Stimulated activated CD8-positive, alpha-beta memory T cell treated with anti-CD3 and anti-CD28 coated beads, Interleukin-7, amount 100 ng/mL, for 48 hours (primary cell): Measurements from ENCODE around the gene OTX1.
"Not testable (repeated sequence)": the region's sequence is repeated elsewhere in the genome, so short reads cannot be mapped to it uniquely, and the experiment has no call there.

Source experiments
- DNase-seq, 2 donors: peaks; one replicate each; pipeline ENCODE4 v3.0.0-alpha.2; 2020; ENCODE audit warnings: low read depth in 1 of 2; ENCODE audit errors: extremely low read depth in 1 of 2

Gene OTX1

DNA sequence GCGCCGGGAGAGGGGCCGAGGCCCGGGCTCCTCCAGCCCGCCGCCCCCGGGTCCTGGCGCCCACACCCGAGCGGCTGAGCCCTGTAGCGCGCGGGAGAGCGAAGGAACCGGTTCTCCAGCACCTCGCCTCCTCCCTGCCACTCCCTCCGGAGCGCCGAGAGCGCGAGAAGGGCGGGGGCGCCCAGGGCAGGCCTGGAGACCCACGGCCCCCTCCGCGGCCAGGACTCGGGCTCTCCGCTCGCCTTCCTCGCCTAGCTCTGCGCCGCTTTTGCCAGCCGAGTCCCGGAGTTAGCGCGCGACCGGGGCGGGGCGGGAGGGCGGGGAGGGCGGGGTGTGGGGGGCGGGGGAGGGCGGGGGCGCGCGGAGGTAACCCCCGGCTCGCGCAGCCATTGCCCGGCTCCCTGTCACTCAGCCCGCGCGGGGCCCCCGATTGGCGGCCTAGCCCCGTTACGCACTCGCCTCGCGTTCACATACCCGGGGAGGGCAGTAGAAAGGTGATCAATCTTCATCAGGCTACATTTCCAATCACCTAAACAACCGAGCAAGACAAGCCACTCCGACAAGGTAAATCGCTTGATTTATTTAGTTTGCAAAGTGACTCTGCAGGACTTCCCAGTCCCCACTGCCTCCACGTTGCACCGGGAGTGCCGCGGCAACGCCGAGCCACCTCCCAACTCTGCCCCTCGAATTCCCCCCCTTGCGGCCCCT, at the start of gene OTX1:
OTX1 (plus strand) TSS at position 497 of the 708 bp plus-strand sequence. CDS start 2,161 bp downstream, outside the sequence.
- peak; percentile 46 to 57 for DNase-seq

DNA sequence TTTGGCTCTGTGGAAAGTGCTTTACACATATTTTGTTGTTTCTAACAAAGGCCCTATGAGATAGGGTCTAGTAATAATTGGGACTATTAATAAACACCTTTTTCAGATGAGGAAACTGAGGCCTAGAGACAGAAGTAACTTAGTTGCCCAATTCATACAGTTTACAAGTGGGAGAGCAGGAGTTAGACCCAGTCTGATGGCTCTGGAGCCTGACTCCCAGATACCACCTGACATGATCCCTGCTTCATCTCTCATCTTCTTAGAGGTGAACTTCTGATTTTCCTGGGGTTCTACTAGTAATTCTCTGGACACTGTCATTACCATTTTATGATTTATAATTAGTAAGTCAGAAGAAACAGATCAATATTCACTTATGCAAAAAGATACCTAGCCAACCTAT, 49.1 kb upstream of the OTX1 start:
- no peak for DNase-seq

DNA sequence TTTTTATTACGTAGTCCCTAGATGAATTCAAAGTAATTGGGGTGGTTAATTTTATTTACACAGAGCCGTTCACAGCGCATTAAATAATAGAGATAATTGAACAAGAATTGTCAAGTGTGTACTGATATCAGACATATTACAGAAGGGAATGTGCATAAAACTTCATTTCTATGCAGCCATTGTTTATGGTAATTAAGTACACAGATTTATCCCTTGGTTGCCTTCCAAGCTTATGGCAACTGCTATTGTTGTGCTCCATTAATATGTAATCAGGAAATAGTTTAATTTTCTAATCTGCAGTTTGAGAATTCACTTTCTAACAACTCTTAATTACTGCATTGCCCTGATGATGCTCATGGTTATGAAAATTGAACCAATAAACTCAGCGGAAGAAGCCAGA, 47.3 kb upstream of the OTX1 start:
- DNase-seq: no peak

DNA sequence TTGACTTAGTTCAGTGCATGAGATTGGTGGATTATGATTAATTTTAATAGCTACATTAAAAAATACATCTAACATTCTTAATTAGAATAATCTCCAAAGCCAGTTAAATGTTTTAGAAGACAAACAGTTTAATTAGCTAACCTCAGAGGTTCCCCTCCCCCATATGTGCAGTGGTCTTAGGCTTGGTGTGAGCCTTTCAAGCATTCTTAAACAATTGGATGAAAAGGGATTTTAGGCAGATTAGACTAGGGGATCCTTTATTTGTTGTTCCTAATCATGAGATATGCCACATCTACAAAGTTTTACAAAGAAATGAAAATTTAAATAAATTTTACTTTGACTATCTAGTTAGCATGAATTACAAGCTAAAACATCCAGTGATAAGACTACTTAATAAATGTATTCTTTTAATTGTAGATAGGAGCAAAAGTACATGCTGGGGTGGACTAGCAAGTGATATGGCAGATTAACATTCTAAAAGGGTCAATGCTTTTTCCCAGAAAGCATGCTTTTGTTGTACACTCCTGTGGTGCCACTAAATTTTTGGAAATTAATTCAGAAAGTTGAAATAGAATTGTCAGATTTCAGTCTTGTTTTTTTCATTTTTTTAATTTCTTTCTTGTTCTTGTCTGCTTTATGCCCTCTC, 42.7 kb upstream of the OTX1 start:
- DNase-seq: no peak

DNA sequence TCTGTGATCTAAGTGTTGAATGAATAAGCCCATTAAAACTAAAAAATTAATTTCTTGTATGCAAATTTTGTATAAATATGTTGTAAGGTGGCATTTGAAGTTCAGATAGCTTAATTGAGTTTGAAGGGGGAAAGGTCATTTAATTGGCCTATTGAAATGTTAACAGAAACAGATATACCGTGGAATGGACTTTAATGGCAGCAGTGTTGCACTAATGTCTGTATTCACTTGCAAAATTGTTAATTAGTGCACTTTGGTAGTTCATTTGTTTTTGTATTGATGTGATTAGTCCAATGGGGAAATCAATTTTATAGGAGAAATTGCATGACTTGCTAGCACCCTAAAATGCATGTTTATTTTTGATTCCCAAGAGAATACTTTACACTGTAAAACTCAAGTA, 41.8 kb upstream of the OTX1 start:
- DNase-seq: no peak

DNA sequence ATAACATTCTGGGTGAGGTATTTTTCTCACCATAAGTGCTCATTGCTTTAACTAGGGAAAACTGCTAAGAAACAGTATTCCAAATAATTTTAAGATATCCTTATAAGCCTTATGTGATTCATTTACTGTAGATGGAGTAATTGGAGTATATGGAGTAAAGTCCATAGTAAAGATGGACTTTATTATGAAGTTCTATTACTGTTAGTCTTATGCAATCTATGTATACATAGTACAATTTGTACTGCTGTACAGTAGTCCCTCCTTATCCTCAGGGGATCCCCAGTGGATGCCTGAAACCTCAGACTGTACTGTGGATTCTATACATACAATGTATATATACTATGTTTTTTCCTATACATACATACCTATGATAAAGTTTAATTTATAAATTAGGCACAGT, 41.1 kb upstream of the OTX1 start:
- DNase-seq: no peak

DNA sequence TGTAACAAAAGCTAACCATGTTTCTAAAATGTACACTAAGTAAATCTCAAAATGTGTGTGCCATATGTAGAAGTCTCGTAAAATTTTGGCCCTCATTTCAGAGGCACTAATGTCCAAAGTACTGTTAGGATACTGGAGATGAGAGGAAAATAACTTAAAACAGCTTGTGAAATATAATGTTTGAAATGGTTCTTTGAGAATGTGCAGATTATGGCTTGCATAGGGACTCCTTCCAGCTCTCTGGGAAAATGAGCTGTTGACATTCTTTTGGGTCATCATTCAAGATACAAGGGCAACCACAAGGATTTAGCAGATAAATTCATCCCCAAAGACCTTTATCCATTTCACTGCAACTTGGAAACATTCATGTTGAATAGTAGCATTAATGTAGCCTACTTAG, 38.1 kb upstream of the OTX1 start:
- DNase-seq: no peak

DNA sequence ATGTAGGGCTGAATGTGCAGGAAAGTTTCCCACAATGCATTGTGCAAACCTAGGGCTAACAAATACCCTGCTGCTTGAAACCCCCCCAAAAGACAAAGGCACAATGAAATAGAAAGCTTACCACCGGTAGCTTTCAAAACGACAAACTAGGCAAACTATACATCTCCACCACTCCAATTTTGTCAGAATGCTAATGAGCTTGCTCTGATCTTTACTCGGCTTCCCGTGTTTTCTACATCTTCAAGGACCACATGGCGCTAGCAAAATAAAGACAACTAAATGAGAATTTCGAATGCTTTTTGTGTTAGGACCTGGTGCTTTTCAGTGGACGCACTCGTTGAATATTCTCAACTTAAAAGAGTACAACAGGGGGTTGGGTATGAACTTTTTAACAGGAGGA, 37.2 kb upstream of the OTX1 start:
- no peak for DNase-seq

DNA sequence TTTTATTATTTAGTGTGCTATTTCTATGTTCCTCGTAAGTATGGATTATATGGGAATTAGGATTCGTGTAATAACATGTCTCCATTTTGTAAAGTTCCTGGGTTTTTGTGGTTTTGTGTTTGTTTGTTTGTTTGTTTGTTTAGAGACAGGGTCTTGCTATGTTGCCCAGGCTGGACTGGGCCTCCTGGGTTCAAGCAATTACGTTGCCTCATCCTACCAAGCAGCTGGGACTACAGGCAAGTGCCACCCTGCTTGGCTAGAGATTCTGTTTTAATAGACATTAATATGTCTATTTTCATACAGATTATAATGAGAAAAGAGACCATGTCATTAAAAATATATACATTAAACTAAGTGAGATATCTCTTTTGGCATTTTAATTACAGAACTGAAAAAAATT, 35.2 kb upstream of the OTX1 start:
- no peak for DNase-seq

DNA sequence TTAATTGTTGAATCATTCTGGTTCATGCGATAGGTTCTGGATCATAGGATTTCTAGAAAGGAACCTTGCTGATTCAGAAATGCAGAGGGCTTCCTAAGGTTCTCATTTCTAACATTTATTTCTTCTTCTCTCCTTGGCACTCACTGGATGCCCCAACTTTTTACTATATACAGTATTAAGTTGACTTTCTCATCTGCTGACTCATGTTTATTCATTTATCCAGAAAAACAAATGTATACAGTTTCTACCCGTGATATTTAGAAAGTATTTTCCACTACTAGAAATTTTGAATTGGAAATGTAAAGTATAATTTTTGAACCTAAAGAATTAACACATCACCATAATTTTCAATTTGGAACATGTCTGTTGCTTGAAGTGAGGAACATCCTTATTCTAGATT, 32.2 kb upstream of the OTX1 start:
- DNase-seq: no peak

DNA sequence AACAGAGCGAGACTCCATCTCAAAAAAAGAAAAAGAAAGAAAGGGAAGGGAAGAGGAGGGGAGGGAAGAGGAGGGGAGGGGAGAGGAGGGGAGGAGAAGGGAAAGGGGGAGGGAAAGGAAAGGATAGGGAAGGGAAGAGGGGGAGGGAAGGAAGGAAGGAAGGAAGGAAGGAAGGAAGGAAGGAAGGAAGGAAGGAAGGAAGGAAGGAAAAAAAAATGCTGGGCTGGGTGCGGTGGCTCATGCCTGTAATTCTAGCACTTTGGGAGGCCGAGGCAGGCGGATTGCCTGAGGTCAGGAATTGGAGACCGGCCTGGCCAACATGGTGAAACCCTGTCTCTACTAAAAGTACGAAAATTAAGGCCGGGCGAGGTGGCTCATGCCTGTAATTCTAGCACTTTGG, 30.9 kb upstream of the OTX1 start:
- DNase-seq: not testable (repeated sequence)

DNA sequence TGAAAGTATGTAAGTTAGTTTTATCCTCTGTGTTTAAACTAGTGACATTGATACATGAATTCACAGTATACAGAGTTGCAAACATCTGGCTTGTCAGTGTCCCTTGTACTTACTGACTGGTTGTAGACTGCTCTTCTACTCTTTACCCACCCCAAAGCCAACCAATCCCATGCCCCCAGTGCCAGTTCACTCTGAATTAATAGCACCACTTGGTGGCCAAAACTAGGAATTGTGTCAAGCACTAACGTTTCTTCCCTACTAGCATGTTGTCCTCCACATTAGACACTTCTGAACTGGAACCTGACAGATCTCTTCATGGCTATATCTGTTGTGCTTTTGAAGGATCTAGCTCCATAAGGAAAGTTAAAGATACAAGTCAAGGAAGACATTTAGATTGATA, 27.2 kb upstream of the OTX1 start:
- DNase-seq: no peak

DNA sequence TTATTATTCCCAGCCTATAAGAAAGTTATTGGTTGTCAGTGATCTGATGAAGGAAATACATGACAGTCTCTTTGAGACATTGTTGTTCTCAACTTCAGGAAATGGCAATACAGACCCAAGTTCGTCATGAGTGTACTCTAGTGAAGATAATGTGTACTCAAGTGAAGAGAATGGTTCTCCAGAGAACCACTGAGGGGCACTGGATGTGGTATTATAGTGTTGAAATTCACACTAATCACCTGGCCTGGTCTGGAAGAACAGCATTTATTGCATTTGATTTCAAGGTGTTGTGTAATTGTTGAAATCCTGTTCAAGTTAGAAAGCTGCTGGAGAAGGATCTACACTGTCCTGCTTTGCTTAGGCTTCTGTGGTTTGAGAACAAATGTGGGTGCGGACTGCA, 23.4 kb upstream of the OTX1 start:
- DNase-seq: no peak

DNA sequence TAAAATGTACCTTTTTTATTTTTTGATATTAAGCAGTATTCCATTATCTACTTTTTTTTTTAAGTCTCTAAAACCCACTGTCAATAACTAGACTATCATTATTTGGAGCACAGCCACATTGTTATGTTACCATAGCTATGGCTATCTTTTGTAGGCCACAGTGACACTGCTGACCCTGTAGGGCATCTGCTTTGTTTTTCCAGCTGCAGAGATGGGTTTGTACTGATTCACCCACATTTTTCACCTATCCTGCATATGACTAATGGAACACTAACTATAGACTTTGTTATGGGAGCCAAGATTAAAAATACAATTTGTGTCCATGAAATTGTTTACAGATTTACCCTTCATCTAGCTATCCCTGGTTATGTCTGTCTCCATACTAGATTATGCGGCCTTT, 21.6 kb upstream of the OTX1 start:
- DNase-seq: no peak

DNA sequence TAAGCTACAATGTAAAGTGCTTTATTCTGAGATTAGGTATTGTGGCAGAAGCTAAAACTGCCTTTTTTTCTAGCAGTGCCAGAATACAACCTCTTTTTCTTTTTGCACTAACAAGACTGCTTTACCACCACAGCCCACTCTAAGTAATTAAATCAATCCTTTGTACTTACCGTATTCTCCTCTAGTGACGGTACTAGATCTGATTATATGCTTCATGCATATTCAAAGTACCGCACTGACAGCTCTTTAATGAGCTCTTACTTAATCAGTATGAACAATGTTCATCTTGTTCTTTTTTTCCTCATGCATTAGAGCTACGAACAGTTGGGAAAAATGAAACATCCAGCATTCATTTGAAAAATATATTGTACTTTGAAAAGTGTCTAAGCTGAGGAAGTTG, 16.1 kb upstream of the OTX1 start:
- no peak for DNase-seq

DNA sequence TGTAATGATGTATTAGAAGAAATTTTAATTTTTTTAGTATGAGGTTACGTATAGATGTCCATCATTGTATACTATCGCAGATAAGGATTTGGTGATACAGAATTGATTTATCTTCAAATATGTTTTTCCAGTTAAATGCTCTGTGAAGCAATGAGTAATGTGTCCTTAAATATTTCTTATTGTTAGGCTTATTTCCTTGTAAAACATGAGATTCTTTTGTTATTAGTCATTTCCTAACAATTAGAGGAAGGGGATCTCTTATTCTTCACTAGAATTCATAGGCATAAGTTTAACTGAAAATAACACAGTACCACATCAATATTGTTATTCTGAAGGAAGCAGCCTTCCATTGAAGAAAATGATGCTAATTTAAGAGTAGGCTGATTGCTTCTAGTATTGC, 15.5 kb upstream of the OTX1 start:
- DNase-seq: no peak

DNA sequence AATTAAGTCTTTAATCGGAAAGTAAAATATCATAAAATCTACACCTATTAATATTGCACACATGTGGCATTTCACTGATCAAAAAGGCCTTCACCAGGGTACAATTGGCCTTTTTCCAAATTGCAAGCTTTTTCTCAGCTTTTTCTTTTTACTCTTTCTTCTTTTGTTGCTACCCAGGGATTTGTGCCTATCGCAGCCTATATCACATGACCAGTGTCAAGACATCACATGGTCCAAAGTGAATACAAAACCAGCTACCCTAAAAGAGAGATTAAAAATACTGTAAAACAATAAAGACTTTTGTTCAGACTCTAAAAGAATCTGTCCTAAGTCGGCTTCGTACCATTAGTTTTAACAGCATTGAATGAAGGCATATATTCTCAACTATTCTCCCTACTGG, 15.0 kb upstream of the OTX1 start:
- no peak for DNase-seq

DNA sequence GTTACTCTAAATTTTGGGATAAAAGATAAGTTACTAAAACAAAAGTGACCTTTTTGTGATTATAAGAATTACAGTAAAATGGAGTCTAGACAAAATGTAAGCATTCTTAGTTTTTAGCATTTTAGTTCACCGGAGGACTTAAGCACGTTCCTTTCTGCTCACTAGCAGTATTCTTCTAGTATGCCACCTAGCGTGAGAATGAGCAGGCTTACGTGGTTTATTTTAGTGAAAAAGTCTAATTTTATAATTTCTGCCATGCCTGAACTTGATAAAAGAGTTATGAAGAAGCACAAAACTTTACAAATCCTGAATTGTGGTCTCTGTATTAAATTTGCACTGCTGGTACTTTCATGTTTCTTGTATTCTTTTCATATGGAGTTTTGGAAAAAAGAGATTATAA, 12.6 kb upstream of the OTX1 start:
- DNase-seq: no peak

DNA sequence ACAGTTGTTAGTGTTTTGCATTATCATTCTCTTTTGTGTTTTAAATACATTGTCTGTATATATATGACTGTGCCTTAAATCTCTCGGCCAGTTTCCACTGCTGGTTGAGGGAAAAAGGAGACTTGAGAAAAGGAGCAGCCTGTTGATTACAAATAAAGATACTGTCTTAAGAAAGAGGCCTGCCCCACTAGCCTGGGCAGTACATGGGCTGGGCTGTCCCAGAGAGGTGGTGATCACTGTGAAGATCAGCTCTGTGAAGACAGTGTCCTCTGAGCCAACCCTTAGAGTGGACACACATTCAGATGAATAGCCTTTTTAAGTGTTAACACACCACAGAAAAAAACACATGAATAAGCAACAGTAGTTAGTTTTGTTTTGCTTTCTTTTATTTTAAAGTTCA, 10.0 kb upstream of the OTX1 start:
- DNase-seq: no peak

DNA sequence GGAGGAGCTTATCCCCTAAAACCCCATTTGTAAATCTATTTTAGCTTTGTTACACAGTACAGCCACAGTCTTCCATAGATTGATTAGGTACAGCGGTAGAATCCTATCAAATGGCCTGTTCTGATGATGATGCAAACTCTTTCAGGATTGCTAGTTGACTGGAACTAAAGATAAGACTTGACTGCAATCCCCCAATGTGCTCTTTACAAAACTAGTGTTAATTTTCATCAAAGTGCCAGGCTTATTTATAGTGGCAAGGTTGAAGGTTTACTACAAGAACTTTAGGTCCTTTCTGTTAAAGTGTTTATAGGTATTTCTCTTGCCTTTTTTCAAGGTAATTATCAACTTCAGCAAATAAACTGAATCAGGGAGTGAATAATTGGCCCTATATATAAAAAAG, 9.0 kb upstream of the OTX1 start:
- DNase-seq: no peak

DNA sequence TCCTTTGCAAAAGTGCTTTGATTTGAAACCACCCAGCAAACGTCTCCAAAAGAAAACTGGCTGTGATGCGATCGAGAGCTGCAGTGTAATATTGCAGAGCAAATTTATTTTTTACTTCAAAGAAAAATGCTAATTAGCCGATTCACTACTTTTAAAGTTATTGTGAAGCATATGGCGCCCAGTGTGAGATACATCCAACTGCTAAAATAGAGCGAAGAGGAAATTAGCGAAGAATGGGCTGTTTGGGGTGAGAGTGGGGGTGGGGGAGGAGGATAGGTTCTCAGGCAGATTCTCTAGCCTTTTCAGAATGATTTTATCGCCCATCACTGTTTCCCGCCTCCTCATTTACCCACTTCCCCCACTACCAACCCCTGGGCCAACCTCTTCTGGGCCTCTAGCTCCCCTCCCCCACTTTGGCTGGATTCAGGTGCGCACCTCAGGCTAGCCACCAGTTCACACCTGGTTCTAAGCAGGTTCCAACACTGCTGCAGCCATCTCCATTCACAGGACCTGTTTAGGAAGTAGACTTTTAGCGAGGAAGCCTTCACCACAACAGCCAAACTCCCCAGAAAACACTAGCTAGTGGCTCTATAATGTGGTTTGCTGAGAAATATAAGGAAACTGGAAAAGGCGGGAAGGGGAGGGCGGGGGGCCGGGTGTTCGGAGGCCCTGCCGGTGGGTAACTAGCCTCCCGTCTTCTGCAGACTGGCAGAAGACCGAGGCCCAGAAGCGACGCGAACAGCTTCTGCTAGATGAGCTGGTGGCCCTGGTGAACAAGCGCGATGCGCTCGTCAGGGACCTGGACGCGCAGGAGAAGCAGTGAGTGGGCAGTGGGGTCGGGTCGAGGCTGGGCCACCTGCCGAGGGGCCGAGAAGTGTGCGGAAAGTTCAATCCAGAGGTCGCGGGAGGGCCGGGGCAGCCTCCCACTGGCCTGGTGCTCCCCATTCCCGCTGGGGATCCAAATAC, 6.0 kb upstream of the OTX1 start:
- DNase-seq: no peak

DNA sequence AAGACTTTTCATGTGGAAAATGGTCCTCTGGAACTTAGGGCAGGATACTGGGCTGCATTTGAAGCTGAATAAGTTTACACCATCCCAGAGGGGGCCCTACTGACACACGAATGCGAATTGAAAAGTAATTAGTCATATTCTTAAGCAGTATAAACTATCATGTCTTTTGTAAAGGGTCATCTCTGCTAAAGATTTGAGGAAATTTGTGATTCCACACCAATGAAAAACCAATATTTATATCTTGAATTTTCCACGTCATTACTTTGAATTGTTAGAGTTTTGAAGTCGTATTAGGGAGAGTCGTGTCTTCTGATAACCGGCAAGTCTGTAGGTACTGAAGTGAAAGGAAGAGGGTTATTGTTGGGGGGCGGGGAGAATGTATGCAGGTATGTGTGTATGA, 4.1 kb upstream of the OTX1 start:
- no peak for DNase-seq
